ENCODE data around the gene OMA1. TPM values are rescaled to one million over a fixed set of nuclear protein-coding genes. Genes with fewer than 3 reads are reported as not detected.
A peak's percentile ranks its signal among the peaks of the same experiment; 100 is the strongest.
"Not testable (repeated sequence)": the region's sequence is repeated elsewhere in the genome, so short reads cannot be mapped to it uniquely, and the experiment has no call there.

Gene OMA1
- total and polyA plus RNA-seq, 2 experiments from 2014 or later = 11.7 to 13.2 TPM

DNA sequence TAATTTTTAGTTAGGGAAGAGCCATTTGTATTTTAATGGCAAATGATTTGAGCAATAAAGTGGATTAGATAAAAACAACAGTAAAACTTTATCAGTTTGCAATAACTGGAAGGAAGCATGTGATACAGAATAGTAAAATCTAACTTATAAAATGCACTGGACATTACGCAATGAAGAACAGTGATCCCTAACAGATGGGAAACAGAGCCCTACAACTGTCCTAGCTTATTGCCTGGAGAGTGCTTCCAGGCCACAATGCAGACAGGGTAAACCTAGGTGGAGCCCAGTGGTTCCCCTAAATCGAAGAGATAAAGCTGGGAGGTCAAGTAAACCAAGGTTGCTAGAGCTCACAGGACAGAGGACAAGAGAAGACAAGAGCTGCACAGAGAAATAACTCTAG lies 7.0 kb downstream of the OMA1 start:
- Histone ChIP-seq H3K4me3 (no peak overlapping the region), H3K36me3 (no peaks in the 10 kb centered on the region), H3K27me3 (no peaks in the 10 kb centered on the region), H3K27ac (no peak overlapping the region), H3K4me1 (ENCODE audit: low read depth) (no peaks in the 10 kb centered on the region), H3K9me3 (ENCODE audit: low read depth) (no peaks in the 10 kb centered on the region)
- TF ChIP-seq, protein P1, sequence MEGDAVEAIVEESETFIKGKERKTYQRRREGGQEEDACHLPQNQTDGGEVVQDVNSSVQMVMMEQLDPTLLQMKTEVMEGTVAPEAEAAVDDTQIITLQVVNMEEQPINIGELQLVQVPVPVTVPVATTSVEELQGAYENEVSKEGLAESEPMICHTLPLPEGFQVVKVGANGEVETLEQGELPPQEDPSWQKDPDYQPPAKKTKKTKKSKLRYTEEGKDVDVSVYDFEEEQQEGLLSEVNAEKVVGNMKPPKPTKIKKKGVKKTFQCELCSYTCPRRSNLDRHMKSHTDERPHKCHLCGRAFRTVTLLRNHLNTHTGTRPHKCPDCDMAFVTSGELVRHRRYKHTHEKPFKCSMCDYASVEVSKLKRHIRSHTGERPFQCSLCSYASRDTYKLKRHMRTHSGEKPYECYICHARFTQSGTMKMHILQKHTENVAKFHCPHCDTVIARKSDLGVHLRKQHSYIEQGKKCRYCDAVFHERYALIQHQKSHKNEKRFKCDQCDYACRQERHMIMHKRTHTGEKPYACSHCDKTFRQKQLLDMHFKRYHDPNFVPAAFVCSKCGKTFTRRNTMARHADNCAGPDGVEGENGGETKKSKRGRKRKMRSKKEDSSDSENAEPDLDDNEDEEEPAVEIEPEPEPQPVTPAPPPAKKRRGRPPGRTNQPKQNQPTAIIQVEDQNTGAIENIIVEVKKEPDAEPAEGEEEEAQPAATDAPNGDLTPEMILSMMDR (IDR thresholded peaks at IDR 0.05; ENCODE audit: low read depth, low read length) = no peak
- peak in 1 of 2 donors; percentile 55 for DNase-seq (ENCODE audit: low read depth in 1 of 2, low spot score in 1 of 2)

DNA sequence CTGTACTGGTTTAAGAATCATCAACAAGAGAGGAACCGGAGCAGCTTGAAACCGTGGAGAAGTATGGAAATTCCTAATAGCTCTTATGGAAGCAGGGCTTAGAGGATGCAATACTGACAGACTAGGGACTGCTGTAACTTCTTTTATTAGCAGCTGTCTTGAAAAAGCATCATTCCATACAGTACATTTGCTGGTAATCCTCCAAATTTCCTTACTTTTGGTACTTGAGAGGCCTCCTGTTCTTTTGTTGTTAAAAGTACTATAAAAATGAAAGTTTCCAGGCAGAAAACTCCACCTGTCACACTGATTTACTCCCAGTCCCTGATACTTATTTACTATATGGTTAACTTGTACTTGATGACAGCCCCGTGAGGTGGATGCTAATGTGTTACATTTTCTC lies 7.7 kb downstream of the OMA1 start:
- no peak overlapping the region for H3K4me3 ChIP-seq
- no peak for DNase-seq (ENCODE audit: low read depth in 1 of 2, low spot score in 1 of 2)
- TF ChIP-seq, protein P1 (IDR thresholded peaks at IDR 0.05; ENCODE audit: low read depth, low read length) = no peak
- no peaks in the 10 kb centered on the region for H3K9me3 ChIP-seq (ENCODE audit: low read depth)
- no peaks in the 10 kb centered on the region for H3K4me1 ChIP-seq (ENCODE audit: low read depth)
- no peak overlapping the region for H3K27ac ChIP-seq
- H3K36me3 ChIP-seq = no peaks in the 10 kb centered on the region
- no peaks in the 10 kb centered on the region for H3K27me3 ChIP-seq

DNA sequence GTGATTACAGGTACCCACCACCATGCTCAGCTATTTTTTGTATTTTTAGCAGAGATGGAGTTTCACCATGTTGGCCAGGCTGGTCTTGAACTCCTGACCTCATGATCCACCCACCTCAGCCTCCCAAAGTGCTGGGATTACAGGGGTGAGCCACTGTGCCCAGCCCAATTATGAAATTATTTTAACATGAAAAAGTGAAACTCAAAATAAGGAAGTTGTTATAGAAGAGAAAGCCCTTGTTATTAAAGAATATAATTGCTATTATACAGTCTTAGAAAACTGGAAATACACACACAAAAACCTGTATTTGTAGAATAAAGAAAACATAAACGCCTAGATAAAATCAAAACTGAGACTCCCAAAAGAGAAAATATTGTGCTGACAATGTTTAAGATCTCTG lies 14.7 kb downstream of the OMA1 start:
- H3K9me3 ChIP-seq (ENCODE audit: low read depth); H3K27me3 ChIP-seq; H3K4me3 ChIP-seq; DNase-seq (ENCODE audit: low read depth in 1 of 2, low spot score in 1 of 2); H3K36me3 ChIP-seq; H3K4me1 ChIP-seq (ENCODE audit: low read depth); H3K27ac ChIP-seq: not testable (repeated sequence)

DNA sequence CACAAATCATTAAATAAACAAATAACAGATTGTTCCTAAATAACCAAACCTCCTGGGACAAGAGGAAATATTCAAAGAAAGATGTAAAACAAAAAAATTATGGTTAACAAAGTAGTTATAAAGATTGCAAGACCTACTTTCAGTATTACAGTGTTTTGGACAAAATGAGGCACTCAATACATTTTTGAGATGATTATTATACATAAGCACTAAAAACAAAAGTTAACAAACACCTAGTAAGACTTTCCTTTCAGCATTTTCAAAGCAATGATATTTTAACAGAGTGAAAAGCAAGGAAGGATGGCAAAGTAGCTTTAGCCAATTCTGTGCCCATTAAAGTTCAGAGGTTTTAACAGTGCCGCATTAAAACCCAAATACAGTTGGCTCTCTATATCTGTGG lies 17.2 kb downstream of the OMA1 start:
- Histone ChIP-seq H3K4me3 (no peak overlapping the region), H3K4me1 (ENCODE audit: low read depth) (peaks cover 7% of the 10 kb centered on the region), H3K36me3 (no peaks in the 10 kb centered on the region), H3K27me3 (no peaks in the 10 kb centered on the region), H3K27ac (no peak overlapping the region), H3K9me3 (ENCODE audit: low read depth) (no peaks in the 10 kb centered on the region)
- DNase-seq (ENCODE audit: low read depth in 1 of 2, low spot score in 1 of 2) = no peak
- TF ChIP-seq, protein P1 (IDR thresholded peaks at IDR 0.05; ENCODE audit: low read depth, low read length) = no peak

DNA sequence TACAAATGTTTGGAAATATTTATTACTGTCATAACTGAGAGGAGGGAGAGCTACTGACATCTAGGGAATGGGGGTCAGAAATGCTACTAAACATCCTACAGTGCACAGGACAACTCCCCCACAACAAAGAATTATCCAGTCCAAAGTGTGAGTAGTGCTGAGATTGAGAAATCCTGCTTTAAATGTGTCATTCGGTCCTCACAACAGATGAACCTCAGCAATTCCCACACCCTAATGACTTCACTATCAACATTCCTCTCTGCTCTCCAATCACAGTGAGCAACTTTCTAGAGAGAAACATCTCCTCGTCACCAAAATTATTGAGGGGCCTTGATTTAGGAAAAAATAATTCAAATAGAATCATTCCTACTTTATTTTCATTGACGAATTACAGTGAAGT lies 18.0 kb downstream of the OMA1 start:
- H3K4me1 ChIP-seq (ENCODE audit: low read depth) = peaks cover 7% of the 10 kb centered on the region
- H3K36me3 ChIP-seq = no peaks in the 10 kb centered on the region
- DNase-seq (ENCODE audit: low read depth in 1 of 2, low spot score in 1 of 2) = peak in 1 of 2 donors; percentile 84
- no peaks in the 10 kb centered on the region for H3K27me3 ChIP-seq
- no peak overlapping the region for H3K27ac ChIP-seq
- TF ChIP-seq, protein P1 (IDR thresholded peaks at IDR 0.05; ENCODE audit: low read depth, low read length) = no peak
- no peaks in the 10 kb centered on the region for H3K9me3 ChIP-seq (ENCODE audit: low read depth)
- no peak overlapping the region for H3K4me3 ChIP-seq

DNA sequence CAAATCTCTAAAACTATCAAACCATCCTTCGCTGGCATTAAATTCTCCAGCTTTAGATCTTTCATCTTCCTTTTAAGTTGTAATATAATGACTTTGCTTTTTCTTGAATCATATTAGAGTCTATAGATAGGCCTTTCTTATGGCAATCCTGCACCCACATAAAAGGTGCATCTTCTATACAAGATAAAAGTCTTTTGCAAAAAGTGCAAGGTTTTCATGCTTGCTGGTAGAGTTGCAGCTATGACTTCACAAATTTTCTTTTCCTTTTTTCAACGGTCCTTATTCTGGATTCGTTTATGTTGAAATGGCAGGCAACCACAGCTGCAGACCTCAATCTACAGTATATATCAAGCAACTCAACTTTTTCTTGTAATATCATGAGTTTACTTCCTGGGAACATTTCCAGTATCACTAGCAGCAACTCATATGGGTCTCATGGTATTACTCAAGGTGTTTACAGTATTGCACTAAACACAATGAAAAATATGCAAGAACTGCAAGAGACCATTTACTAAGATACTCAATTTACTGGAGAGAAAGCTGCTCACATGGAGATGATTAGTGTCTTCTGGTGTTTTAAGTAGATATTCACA lies 22.1 kb downstream of the OMA1 start:
- Histone ChIP-seq H3K4me3 (no peak overlapping the region), H3K27me3 (no peaks in the 10 kb centered on the region), H3K9me3 (ENCODE audit: low read depth) (no peaks in the 10 kb centered on the region), H3K4me1 (ENCODE audit: low read depth) (peaks cover 7% of the 10 kb centered on the region), H3K27ac (no peak overlapping the region), H3K36me3 (no peaks in the 10 kb centered on the region)
- peak in 1 of 2 donors; percentile 54 for DNase-seq (ENCODE audit: low read depth in 1 of 2, low spot score in 1 of 2)
- TF ChIP-seq, protein P1 (IDR thresholded peaks at IDR 0.05; ENCODE audit: low read depth, low read length) = no peak

Data from cardiac muscle cell (in vitro differentiated cells and primary cell).